Esophagus squamous epithelium (tissue), 5 donors: ENCODE data around the gene C4orf36. TPM values are rescaled to one million over a fixed set of nuclear protein-coding genes. Genes with fewer than 3 reads are reported as not detected.
A peak's percentile ranks its signal among the peaks of the same experiment; 100 is the strongest.

Experiments
- DNase-seq: peaks from one replicate; lab custom pipeline; 2025; lab: John Stamatoyannopoulos, UW
- H3K27ac ChIP-seq, 4 donors: fragments of 200-600 bp; sonication (generic); one replicate each; pipeline ENCODE4 v1.5.1; 2016 to 2019; ENCODE audit warnings: mild to moderate bottlenecking in 1 of 4
- H3K27me3 ChIP-seq, 4 donors: fragments of 200-600 bp; sonication (generic); 1 replicate in 3 of 4; 2 replicates in 1 of 4; pipeline versions ENCODE4 v1.5.1 to v1.6.0; 2017 to 2021; ENCODE audit warnings: antibody characterized with exemption in 1 of 4
- H3K36me3 ChIP-seq, 3 donors: fragments of 200-600 bp; sonication (generic); one replicate each; pipeline ENCODE4 v1.5.1; 2016 to 2019
- H3K4me1 ChIP-seq, 3 donors: fragments of 200-600 bp; sonication (generic); one replicate each; pipeline ENCODE4 v1.5.1; 2017 to 2019
- H3K4me3 ChIP-seq, 4 donors: fragments of 200-600 bp; sonication (generic); 1 replicate in 3 of 4; 2 replicates in 1 of 4; pipeline ENCODE4 v1.5.1; 2016 to 2019; ENCODE audit warnings: mild to moderate bottlenecking in 2 of 4, moderate library complexity in 1 of 4
- H3K9me3 ChIP-seq, 3 donors: fragments of 200-600 bp; sonication (generic); one replicate each; pipeline ENCODE4 v1.5.1; 2016 to 2019
- CTCF ChIP-seq, 6 experiments: fragments of 450-650 bp in 4 of 6; fragments of 200-600 bp in 2 of 6; sonication (generic) in 2 of 6; IDR thresholded peaks; one replicate each; pipeline ENCODE4 v1.5.1; 2016 to 2019; ENCODE audit warnings: antibody characterized with exemption in 6 of 6, mild to moderate bottlenecking in 4 of 6, moderate library complexity in 4 of 6
- POLR2A ChIP-seq, 4 donors: fragments of 450-650 bp; IDR thresholded peaks; one replicate each; pipeline ENCODE4 v1.6.1; 2017; ENCODE audit warnings: antibody characterized with exemption in 4 of 4, mild to moderate bottlenecking in 4 of 4, moderate library complexity in 3 of 4
- WGBS, 2 donors: methylation state at CpG; one replicate each; pipeline ENCODE4 v1.1.5; 2018; 5-methylcytosine and 5-hydroxymethylcytosine counted together
- intact Hi-C: fragments of 100-400 bp; cut with DNase I; formaldehyde crosslinking; loops from one replicate; pipeline ENCODE4 v1.15.0; 2022
- total RNA-seq, 4 donors: library from RNA; depleted of rRNA; stranded (reverse); fragments of >200 nt; gene quantifications; one replicate each; pipeline ENCODE4 v1.1.0, GENCODE V29; 2016
- donor health status: DM: yes; HTN: yes; CAD: no.

Gene C4orf36
- total RNA-seq, 4 donors from 2014 or later: 1.3 to 5.0 (median 2.7) TPM

- WGBS, 2 donors: 77 to 81% methylated on average over 10 of the region's 10 CpGs
These were observed 36.4 kb upstream of the C4orf36 start for GRCh38 chr4:86928400-86929255.

GRCh38 chr4:86927843-86928395, 35.7 kb upstream of the C4orf36 start:
- no peak for DNase-seq
- H3K9me3 ChIP-seq: no peaks in the 10 kb centered on the region
- WGBS, 2 donors: 14 to 17% methylated on average over 2 of the region's 2 CpGs
- intact Hi-C loops: loop anchor here (5.0 kb wide), 1 partner anchor 309 kb away; no protein-coding TSS in a partner anchor
- no peak overlapping the region for H3K4me3 ChIP-seq
- peaks cover 0 to 14% (median 0%) of the 10 kb centered on the region in 3 donors for H3K36me3 ChIP-seq
- peak overlapping the region; percentile 72 to 91 (median 80) for H3K27ac ChIP-seq
- peaks cover 15 to 27% (median 19%) of the 10 kb centered on the region in 3 donors for H3K4me1 ChIP-seq
- no peak for TF ChIP-seq POLR2A (IDR thresholded peaks at IDR 0.05)
- TF ChIP-seq CTCF (IDR thresholded peaks at IDR 0.05): no peak
- no peaks in the 10 kb centered on the region for H3K27me3 ChIP-seq

More at GRCh38 chr4:86928400-86929255, 36.4 kb upstream of the C4orf36 start:
- intact Hi-C loops: loop anchor here (5.0 kb wide), 1 partner anchor 309 kb away; no protein-coding TSS in a partner anchor
- peaks cover 0 to 14% (median 0%) of the 10 kb centered on the region in 3 donors for H3K36me3 ChIP-seq
- H3K9me3 ChIP-seq: no peaks in the 10 kb centered on the region
- TF ChIP-seq CTCF (IDR thresholded peaks at IDR 0.05): no peak
- no peak for TF ChIP-seq POLR2A (IDR thresholded peaks at IDR 0.05)
- H3K27me3 ChIP-seq: no peaks in the 10 kb centered on the region
- H3K4me1 ChIP-seq: peaks cover 16 to 32% (median 19%) of the 10 kb centered on the region in 3 donors
- no peak for DNase-seq
- H3K4me3 ChIP-seq: no peak overlapping the region
- H3K27ac ChIP-seq: peak overlapping the region; percentile 72 to 91 (median 80)

GRCh38 chr4:86926435-86927086, 34.3 kb upstream of the C4orf36 start:
- peak overlapping the region; percentile 69 to 84 (median 74) for H3K27ac ChIP-seq
- intact Hi-C loops: loop anchor here (5.0 kb wide), 1 partner anchor 311 kb away; no protein-coding TSS in a partner anchor
- H3K4me3 ChIP-seq: no peak overlapping the region
- H3K9me3 ChIP-seq: no peaks in the 10 kb centered on the region
- H3K27me3 ChIP-seq: no peaks in the 10 kb centered on the region
- H3K4me1 ChIP-seq: peaks cover 15 to 39% (median 22%) of the 10 kb centered on the region in 3 donors
- WGBS, 2 donors: 76 to 85% methylated on average over 6 of the region's 6 CpGs
- DNase-seq: no peak
- peaks cover 0 to 10% (median 0%) of the 10 kb centered on the region in 3 donors for H3K36me3 ChIP-seq
- TF ChIP-seq CTCF (IDR thresholded peaks at IDR 0.05) (no peak), POLR2A (IDR thresholded peaks at IDR 0.05) (no peak)

- H3K9me3 ChIP-seq: no peaks in the 10 kb centered on the region
- intact Hi-C loops: loop anchor here (5.0 kb wide), 2 partner anchors 167 to 312 kb away; no protein-coding TSS in a partner anchor
- no peaks in the 10 kb centered on the region for H3K36me3 ChIP-seq
- TF ChIP-seq CTCF (IDR thresholded peaks at IDR 0.05) (no peak), POLR2A (IDR thresholded peaks at IDR 0.05) (no peak)
- H3K4me3 ChIP-seq: no peak overlapping the region
- 25 to 45% methylated on average over 2 of the region's 2 CpGs for WGBS, 2 donors
- no peaks in the 10 kb centered on the region for H3K27me3 ChIP-seq
- no peak for DNase-seq
- H3K4me1 ChIP-seq: peaks cover 15 to 40% (median 22%) of the 10 kb centered on the region in 3 donors
- H3K27ac ChIP-seq: no peak overlapping the region
These were observed 32.6 kb upstream of the C4orf36 start for GRCh38 chr4:86924811-86925210.
